HG02885 (cell line): ENCODE data around the gene SLC35C1.
A peak's percentile ranks its signal among the peaks of the same experiment; 100 is the strongest.
"Not testable (repeated sequence)": the region's sequence is repeated elsewhere in the genome, so short reads cannot be mapped to it uniquely, and the experiment has no call there.

Experiments used
- ATAC-seq: cut with Tn5 transposase; IDR thresholded peaks from one replicate; pipeline ENCODE4 v1.9.1; 2021; ENCODE audit warnings: mild to moderate bottlenecking; ENCODE audit not compliant: unreplicated experiment, poor library complexity

SLC35C1 gene

DNA sequence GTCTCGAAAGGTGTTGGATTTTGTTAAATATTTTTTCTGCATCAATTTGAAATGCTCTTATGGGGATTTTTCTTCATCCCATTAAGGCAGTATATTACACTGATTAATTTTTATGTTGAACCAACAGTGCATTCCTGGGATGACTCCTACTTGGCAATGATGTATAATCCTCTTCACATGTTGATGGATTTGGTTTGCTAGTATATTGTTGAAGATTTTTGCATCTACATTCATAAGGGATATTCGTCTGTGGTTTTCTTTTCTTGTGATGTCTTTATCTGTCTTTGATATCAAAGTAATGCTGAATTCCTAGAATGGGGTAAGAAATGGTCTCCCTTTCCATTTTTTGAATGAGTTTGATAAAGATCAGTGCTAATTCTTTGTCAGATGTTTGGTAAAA lies 18.7 kb upstream of the SLC35C1 start:
- no peak for ATAC-seq

DNA sequence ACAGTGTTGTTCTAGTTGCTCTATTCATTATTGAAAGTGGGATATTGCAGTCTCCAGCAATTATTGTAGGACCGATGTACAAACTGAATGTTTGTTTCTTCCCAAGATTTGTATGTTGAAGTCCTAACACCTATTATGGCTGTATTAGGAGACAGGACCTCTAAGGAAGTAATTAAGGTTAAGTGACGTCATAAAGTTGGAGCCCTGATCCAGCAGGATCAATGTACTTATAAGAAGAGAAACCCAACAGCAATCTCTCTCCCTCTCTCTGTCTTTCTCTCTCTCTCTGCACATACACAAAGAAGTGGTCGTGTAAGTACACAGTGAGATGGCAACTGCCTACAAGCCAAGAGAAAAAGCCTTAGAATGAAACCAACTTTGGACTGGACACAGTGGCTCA lies 16.1 kb upstream of the SLC35C1 start:
- ATAC-seq, result no peak

DNA sequence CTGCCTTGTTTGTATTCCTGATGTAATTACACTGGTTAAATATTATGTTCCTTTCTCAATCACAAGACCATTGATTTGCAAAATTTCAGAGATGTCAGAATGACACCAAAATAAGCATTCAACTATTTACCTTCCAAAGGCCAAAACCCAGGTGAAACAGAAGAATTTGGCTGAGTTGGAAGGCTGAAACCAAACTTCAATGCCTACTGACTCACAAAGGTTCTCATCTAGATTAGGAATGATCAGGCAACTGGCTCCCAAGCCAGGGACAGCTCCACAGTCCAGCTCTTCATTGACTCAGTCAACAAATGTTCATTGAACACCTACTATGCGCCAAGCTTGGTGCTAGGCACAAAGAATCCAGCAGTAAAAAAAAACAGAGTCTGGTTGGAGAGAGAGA lies 13.4 kb upstream of the SLC35C1 start:
- no peak for ATAC-seq

DNA sequence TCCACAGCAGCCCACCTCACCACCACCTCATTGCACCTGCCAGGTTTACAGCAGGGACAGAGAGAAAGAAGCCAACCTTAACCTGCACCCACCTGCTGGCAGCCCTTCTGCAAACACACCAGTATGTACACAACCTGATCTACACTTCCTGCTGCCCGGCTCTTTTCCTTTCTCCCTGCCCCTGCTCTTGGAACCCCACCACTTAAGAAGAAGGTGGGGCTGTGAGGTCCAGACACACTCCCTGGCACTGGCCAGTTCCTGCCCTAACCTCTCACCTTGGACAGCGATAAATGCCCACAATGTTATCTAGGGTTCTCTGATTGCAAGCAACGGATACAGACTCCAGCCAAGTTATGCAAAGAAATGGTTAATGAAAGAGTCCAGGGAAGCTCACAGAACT lies 10.8 kb upstream of the SLC35C1 start:
- no peak for ATAC-seq

DNA sequence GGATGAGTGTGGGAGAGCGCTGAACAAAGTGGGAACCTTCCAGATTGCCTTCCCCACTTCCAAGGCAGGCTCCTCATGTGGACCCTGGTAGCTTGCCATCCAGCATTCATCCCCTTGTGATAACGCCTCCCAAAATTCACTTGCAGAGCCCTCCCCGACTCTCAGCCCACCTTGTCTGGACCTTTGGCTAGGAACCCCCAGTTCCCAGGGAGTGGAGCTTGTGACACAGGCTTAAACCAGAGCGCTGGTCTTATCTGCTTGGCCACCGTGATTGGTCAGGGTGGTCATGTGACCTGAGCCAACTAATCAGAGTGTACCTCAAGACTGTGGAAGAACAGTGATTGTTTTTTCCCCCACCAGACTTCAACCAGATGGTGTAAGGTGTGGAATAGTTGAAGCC lies 9.6 kb upstream of the SLC35C1 start:
- no peak for ATAC-seq

DNA sequence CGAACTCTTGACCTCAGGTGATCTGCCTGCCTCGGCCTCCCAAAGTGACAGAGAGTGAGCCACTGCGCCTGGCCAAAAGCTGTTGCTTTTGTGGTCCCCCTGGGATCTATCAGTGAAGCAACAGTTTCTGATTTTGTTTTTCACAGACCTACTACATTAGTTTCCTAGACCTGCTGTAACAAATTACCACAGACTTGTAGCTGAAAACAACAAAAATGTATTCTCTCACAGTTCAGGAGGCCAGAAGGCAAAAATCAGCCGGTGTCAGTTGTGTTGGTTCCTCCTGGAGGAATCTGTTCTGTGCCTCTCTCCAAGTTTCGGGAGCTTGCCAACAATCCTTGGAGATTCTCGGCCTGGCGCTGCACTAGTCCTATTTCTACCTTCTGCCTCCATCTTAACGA lies 8.5 kb upstream of the SLC35C1 start:
- no peak for ATAC-seq

DNA sequence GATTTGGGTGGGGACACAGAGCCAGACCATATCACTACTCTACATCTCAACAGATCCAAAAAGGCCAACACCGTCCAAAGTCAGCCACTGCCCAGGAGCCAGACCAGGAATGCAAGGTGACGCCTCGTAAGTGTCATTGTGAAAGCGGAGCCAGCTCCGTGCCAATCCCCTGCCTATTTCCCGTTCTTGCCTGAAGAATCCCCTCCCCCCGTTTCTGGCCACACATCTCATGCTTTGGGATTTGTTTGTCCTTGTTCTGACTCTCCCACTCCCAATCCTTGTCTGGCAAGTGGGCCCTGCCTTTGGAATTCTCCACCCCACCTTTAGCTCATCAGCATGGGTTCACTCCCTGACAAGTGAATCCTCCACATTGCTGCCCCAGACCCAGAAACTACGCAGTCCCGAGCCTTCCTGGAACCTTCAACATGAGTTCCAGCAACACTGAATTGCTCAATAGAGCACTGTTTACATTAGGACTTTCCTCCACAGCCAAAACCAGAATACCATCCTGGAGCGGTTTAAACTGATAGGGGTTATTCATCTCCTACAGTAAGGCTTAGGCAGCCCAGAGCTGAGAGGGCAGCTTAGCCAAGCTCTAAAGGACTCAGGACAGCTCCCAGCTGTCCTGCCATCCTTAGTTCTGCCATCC lies 6.0 kb upstream of the SLC35C1 start:
- ATAC-seq, result no peak

DNA sequence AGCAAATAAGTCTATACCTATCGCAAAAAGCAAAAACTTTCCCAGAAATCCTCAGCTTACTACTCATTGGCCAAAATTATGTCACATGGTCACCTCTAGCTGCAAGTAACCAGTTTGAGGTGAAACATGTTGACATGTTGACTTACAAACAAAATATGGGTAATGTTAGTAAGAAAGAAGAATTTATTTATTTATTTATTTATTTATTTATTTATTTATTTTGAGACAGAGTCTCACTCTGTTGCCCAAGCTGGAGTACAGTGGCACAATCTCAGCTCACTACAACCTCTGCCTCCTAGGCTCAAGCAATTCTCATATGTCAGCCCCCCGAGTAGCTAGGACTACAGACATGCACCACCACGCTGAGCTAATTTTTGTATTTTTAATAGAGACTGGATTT lies 5.4 kb upstream of the SLC35C1 start:
- no peak for ATAC-seq

DNA sequence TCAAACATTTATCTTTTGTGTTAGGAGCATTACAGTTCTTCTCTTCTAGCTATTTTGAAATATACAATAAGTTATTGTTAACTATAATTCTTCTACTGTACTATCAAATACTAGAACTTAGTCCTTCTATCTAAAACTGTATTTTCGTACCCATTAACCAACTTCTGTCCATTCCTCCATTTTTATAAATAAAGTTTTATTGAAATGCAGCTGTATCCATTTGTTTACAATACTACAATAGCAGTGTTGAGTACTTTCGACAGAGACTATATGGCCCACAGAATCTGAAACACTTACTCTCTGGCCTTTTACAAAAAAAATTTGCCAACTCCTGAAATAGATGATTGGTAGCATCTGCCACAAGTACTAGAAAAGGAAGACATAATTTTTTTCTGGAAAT lies 4.7 kb upstream of the SLC35C1 start:
- ATAC-seq, result no peak

DNA sequence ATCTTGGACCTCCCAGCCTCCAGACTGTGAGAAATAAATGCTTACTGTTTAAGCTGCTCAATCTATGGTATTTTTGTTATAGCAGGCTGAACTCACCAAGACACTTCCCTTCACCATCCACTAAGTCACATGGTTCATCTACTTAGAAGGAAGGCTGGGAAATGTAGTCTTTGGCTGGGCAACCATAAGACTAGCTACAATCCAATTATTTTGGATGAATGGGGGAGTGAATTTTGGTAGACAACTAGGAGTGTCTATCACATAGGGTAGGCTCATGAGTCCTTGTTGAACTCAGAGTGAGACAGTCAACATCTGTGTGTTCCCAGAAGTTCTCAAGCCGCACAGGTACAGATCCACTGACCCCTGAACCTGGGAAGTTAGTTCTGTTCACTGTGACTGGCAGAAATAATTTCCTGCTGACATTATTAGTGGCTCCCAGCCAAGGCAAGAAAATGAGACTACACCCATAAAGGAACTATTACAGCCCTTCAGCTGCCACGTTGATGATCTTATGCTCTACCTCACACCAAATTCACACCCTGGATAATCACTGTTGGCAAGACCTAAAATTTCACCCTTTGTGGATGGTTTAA lies 3.1 kb upstream of the SLC35C1 start:
- ATAC-seq, result no peak

DNA sequence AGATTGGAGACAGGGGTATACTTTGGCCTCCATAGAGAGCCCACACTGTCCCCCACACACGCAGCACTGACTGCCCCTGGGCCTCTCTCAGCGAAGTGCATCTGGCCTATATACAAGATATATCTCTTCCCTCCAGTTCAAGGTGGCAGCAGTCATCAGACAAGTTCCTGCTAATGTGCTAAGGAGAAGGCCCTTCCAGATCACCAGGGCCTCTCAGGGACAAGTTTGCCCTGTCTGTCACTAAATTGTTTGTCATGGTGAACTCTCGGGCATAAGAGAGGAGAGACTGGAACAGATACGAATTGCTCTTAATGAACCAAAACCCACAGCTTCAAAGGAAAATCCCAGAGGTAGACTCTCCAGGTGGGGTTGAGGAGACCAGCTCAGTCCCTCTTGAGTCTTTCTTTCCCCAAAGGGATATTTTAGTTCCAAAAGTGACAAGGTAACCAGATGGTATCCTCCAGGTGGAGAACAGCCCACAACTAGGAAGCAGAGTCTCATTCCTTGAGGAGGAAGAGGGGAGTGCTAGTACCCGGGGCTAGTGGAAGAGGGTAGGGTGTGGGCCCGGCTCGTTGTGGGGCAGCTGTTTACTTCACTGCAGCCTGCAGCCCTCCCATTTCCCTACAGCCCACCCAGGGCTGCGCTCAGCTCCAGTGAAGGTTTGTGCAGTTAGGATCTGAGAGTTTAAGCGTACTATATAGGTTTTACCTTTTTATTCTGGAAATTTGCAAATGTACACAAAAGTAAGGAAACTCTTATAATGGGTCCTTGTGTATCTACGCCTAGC lies 2.2 kb upstream of the SLC35C1 start:
- no peak for ATAC-seq

DNA sequence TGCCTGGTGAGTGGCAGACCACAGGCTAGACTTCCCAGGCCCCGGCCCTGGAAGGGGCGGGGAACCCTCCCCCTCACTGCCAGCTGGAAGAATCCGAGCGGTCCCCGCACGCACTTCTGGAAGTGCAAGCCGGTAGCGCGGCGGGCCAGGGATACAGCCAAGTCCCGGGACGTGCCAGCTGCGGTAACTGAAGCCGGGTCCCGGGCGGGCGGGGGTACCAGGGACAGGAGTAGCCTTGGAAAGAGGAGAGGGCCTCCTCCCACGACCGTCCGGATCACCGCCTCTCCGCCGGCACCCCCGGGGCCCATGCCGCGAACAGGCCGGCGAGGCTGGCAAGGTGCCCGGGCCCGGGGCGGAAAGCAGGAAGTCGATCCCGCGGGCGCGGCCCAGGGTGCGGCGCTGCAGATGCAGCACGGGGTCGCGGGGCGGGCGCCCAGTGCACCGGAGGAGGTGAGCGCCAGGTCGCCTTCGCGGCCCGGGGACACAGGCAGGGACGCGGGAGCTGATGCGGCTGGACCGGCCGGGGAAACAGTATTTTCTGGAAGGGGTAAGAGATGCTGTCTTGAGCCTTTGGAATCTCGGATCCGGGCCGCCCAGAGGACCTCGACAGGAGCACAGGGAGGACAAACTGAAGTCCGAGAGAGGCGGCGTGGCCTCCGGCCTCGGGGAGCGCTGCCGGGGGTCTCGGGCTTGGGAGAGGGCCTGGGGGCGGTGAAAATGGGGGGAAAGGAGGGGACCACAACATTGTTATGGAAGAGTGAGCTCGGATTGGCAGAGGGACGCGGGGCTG lies 783 bp upstream of the SLC35C1 start:
- peak; percentile 30 for ATAC-seq

DNA sequence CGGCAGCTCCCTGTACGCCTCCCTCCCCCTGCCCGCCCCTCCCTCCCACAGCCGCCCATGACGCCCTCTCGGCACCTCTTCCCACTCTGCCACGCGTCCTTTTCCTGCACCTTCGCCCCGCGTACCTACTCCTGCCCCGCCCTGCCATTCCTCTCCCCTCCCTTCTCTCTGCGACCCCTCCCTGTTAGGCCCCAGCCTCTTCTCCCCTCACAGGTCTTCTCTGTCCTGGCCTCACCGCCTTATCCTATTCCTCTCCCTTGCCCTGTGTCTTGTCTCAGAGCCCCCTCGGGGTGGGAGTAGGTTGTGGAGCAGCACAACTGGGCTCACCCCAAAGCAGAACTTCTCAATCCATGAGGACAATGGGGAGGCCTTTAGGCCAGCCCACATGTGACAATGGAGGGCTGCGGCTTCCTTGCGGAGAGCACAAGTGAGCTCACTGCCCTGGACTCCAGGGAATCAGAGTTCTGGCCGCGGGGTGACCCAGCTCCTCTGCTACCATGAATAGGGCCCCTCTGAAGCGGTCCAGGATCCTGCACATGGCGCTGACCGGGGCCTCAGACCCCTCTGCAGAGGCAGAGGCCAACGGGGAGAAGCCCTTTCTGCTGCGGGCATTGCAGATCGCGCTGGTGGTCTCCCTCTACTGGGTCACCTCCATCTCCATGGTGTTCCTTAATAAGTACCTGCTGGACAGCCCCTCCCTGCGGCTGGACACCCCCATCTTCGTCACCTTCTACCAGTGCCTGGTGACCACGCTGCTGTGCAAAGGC lies 539 bp downstream of the SLC35C1 start:
- ATAC-seq, result no peak

DNA sequence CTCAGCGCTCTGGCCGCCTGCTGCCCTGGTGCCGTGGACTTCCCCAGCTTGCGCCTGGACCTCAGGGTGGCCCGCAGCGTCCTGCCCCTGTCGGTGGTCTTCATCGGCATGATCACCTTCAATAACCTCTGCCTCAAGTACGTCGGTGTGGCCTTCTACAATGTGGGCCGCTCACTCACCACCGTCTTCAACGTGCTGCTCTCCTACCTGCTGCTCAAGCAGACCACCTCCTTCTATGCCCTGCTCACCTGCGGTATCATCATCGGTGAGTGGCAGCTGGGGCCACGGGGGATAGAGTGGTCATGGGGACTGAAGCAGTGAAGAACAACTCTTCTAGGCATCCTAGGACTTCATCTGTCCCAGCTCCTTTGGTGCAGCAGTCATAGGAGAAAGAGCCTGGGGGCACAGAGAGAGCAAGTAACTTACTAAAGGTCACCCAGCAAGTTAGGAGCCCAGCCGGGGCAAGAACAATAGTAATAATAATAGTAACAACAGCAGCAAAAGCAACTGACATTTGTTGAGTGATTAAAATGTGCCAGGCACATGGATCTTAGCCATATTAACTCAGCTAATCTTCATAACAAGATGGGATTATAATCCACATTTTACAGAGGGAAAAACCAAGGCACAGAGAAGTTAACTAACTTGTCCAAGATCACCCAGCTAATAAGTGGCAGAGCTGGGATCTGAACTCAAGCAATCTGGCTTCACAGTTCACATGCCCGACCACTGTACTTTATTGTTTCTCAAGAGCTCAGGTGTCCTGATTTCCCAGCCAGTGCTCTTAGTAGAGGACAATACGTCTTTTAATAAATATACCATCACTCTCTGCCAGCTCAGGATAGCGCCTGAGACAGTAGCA lies 1.4 kb downstream of the SLC35C1 start:
- no peak for ATAC-seq

DNA sequence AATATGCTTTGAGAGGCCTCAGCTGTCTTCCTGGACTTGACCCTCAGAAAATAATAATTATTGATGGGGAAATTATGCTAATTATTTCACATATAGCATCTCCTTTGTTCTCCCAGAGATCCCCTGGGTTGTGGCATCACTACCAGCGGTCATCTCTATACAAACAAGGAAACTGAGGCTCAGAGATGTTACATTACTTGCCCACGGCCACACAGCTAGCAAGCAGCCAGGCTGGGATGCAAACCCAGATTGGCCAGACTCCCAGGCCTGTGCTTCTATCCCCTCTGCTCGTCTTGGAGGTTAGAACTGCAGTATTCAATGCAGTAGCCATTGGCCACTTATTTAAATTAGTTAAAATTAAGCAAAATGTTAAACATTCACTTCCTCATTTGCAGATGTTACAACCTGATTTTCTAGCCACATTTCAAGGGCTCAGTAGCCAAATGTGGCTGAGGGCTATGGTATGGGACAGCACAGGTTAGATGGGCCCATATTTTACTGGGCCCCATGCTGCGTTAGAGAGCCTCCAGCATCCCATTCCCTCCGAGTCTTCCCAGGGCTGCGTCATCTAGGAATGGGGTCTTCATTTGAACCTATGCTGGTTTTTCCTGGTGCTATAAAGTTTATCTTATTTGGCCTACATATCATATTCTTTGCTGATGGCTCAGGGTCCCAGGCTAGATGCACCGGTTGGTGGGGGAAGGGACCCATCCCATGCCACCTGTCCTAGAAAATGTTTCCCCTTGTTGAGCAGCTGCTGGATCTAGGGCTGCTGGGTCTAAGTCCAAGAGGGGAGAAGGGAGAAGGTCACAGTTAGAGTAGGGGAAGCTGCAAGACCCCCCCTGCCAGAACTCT lies 2.2 kb downstream of the SLC35C1 start:
- no peak for ATAC-seq

DNA sequence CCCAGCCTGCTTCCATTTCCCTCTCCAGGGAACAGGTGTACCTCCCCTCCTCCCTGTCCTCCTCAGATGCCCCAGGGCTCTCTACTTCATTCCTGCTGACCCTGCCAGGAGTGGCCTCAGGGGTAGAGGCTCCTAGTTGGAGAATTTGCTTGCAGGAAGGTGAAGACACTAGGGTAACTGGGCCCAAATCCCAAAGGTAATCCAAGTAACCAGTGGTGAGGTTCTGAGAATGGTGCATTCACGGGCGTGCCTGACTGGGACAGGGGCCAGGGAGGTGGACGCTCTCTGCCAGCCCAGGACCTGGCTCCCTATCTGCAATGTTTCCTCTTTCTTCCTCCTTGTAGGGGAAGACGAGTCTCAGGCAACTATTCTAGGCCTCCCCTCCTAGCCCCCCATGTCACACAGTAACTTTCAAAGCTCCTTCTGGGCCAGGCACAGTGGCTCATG lies 2.9 kb downstream of the SLC35C1 start:
- no peak for ATAC-seq

DNA sequence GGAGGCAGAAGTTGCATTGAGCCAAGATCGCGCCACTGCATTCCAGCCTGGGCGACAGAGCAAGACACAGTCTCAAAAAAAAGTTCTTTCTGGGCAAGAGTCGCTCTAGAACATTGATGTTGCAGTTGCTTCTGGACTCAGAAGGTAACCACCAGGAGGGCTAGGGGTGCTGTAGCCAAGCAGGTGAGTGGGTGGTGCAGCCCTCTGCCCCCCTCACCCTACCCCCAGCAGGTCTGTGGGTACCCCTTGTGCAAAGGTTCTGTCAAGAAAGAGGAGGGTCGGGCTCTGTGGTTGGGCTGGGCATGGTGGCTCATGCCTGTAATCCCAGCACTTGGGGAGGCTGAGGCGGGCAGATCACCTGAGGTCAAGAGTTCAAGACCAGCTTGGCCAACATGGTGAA lies 3.5 kb downstream of the SLC35C1 start:
- not testable (repeated sequence) for ATAC-seq
